ENCODE results near the gene SH3GLB2. TPM values are rescaled to one million over a fixed set of nuclear protein-coding genes. Genes with fewer than 3 reads are reported as not detected.

SH3GLB2 gene
- total RNA-seq = 15.3 and 16.7 TPM in 2 replicates

DNA sequence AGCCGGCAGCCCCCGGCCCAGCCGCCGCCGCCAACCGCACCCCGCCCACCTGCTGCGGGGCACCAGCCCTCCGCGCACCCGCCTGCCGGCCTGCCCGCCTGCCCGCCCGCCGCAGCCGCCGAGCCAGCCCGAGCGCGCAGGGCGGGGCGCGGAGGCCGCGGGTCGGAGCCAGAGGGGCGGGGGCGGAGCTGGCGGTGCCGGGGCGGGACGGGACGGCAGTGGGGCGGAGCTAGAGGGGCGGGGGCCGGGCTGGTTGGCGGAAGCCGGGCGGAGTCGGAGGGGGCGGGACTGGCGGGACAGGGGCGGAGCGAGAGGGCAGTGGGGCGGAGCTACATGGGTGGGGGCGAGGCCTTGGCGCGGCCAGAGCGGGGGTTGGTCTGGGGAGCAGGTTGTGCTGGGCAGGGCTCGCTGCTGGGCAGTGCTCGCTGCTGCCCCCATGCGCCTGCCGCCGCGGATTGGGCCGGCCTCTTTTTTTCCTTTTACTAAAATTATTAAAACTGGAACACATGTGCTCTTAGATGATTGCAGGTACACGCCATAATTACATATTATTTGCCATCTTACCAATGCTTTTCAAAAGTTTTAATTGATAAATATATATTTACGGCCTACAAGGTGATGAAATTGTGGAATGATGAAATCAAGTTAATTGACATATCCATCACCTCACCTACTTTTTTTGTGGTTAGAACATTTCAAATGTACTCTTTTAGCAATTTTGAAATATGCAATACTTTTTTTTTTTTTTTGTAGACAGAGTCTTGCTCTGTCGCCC lies at the start of gene SH3GLB2:
Gene SH3GLB2 (minus strand): TSS at position 140 of the 775 bp plus-strand sequence. CDS start 177 bp downstream, outside the sequence.

DNA sequence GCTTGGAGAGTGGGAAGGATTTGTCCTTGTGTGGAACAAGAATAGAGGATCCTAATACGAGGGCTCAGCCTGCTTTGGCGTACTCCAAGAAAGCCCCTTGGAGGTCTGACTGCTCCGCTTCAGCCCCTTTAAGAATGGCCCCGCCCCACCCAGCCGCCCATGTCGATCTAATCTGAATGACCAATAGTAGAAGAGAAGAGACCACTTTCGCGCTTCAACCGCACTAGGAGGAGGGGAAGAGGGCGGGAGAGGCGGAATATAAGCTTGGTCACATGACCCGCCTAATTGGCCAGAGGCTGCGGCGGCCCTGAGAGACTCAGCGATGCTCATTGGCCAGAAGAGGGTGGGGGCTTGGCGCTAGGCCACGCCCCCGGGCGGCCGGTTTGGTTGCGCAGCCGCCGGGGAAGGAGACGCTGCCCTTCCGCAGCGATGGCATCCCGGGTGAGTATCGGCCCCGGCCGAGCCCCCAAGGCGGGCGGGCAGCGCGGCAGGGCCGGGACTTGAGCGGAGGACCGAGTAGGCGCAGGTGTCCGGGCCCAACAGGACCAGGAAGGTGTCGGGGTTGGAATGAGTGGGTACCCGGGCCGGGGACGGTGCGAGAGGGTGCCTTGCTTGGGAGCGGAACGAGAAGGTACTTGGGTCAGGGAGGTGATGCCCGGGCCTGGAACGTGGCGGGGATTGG lies 8.3 kb upstream of the SH3GLB2 start, which contains the start of gene MIGA2:
Gene MIGA2 (plus strand): TSS at position 386 of the 682 bp plus-strand sequence. CDS start 3,969 bp downstream, outside the sequence.

Other genes with a start within 250 kb of the SH3GLB2 start
- gene TBC1D13, start 241.1 kb downstream of the SH3GLB2 start, total RNA-seq = 12.9 and 18.2 TPM in 2 replicates
- 11.2 and 19.1 TPM in 2 replicates for gene ENDOG, start 209.8 kb downstream of the SH3GLB2 start, total RNA-seq
- gene SPOUT1, start 198.5 kb downstream of the SH3GLB2 start, total RNA-seq = 9.2 and 17.9 TPM in 2 replicates
- gene KYAT1, start 146.4 kb downstream of the SH3GLB2 start, total RNA-seq = 2.6 and 3.2 TPM in 2 replicates
- gene LRRC8A, start 146.2 kb downstream of the SH3GLB2 start, total RNA-seq = 30.5 and 31.8 TPM in 2 replicates
- gene PHYHD1, start 107.3 kb downstream of the SH3GLB2 start, total RNA-seq = 33.5 and 39.1 TPM in 2 replicates
- gene DOLK, start 80.7 kb downstream of the SH3GLB2 start, total RNA-seq = 20.7 and 21.4 TPM in 2 replicates
- 32.4 and 53.9 TPM in 2 replicates for gene NUP188, start 80.6 kb downstream of the SH3GLB2 start, total RNA-seq
- 14.8 and 23.4 TPM in 2 replicates for gene MIGA2, start 8.3 kb upstream of the SH3GLB2 start, total RNA-seq
- gene DOLPP1, start 52.8 kb upstream of the SH3GLB2 start, total RNA-seq = 8.5 and 10.0 TPM in 2 replicates
- 61.3 and 63.0 TPM in 2 replicates for gene CRAT, start 82.5 kb upstream of the SH3GLB2 start, total RNA-seq
- gene PTPA, start 83.1 kb upstream of the SH3GLB2 start, total RNA-seq = 59.8 and 61.5 TPM in 2 replicates
- 71.9 and 97.2 TPM in 2 replicates for gene IER5L, start 149.9 kb upstream of the SH3GLB2 start, total RNA-seq

Data from cardiac ventricle fibroblast (primary cell).